ENCODE data around the gene TRPT1. TPM values are rescaled to one million over a fixed set of nuclear protein-coding genes. Genes with fewer than 3 reads are reported as not detected.

Gene TRPT1
- total RNA-seq, 4 donors from 2014 or later: 82.5 to 90.2 (median 87.4) TPM

DNA sequence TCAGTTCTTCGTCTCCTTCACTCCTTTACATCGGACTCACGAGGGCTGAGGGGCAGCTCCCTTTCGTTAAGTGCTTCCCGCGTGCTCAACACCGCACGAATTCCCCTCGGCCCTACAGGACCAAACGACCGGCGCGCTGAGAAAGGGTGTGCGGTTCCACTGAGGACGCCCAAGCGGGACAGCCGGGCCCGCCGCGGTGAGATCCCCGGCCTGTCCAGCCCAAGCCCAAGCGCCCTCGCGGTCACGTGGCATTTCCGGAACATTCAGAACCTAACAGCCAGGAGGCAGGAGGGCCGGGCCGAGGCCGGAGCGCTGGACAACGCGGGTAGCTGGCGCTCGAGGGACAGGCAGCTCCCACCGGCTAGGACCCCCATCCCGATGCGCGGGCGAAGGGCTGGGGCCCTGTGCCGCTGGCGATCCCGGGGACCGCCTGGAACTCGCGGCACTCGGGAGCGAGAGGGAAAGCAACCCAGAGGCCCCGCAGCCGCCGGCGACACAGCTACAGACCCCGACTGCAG is 40.8 kb downstream of the TRPT1 start:
- Histone ChIP-seq H3K36me3 (peaks cover 0 to 7% (median 0%) of the 10 kb centered on the region in 3 donors), H3K4me3 (peak overlapping the region; percentile 69 to 90 (median 72)), H3K27me3 (no peaks in the 10 kb centered on the region), H3K9me3 (no peaks in the 10 kb centered on the region), H3K27ac (peak overlapping the region in 3 of 4 donors; percentile 91 to 97 (median 95)), H3K4me1 (peaks cover 0 to 39% (median 8%) of the 10 kb centered on the region in 4 donors)
- TF ChIP-seq CTCF (IDR thresholded peaks at IDR 0.05): peak in 4 of 6 experiments; percentile 25 to 90 (median 76)
- peak; percentile 99 for TF ChIP-seq POLR2A (IDR thresholded peaks at IDR 0.05)
- DNase-seq: peak in 2 of 3 donors; percentile 75 to 93

DNA sequence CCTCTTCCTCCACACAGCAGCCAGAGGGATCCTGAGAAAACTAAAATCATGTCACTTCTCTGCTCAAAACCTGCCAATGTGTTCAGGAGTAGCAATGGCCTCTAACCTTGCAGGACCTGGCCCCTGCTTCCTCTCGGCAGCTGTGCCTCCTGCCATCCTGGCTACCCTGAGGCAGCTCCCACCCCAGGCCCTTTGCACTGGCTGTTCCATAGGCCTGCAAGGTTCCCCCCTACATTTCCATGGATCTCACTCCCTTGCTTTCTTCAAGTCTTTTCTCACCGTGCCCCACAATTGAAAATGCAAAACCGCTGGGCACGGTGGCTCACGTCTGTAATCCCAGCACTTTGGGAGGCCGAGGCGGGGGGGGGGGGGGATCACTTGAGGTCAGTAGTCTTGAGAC is 42.1 kb downstream of the TRPT1 start:
- TF ChIP-seq CTCF (IDR thresholded peaks at IDR 0.05): no peak
- TF ChIP-seq POLR2A (IDR thresholded peaks at IDR 0.05): no peak
- Histone ChIP-seq H3K4me1 (peaks cover 0 to 39% (median 8%) of the 10 kb centered on the region in 4 donors), H3K27ac (peak overlapping the region in 1 of 4 donors; percentile 10), H3K36me3 (no peaks in the 10 kb centered on the region), H3K4me3 (no peak overlapping the region), H3K27me3 (no peaks in the 10 kb centered on the region), H3K9me3 (no peaks in the 10 kb centered on the region)
- no peak for DNase-seq

DNA sequence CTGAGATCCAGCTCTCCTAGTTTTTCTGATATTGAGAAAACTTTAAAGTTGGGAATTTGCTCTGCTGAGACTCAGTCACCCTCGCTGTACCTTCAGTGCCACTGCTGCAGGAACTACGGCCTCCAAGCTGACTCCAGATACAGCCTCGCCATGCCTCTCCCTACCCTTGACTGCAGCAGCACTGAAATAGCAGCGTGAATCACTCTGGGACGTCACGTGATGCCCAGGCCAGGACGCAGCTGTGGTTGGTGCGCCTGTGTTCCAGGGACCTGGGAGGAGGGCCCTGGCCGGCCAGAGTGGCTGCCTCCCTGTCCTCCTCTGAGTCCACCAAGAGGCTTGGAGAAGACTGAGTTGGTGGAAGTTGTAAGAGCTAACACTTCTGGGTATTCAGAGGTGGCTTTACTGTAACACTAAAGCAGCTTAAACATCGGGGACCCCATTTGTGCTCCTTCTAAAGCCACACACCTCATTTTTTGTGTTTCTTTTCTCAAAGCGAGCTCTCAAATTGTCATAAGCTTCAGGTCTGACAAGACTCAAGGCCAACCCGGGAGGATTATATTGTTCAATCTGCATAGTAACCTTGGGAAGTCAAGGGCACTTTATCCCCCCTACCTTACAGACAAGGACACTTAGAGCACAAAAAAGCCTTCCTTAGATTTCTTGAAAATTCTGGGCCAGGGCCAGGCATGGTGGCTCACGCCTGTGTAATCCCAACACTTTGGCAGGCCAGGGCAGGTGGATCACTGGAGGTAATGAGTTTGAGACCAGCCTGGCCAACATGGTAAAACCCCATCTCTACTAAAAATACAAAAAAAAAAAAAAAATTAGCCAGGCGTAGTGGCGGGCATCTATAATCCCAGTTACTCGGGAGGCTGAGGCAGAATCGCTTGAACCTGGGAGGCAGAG is 44.2 kb downstream of the TRPT1 start:
- peak overlapping the region; percentile 25 to 86 (median 58) for H3K27ac ChIP-seq

GRCh38 chr11:64180891-64181290 is 45.1 kb downstream of the TRPT1 start:
- Histone ChIP-seq H3K27ac (peak overlapping the region in 3 of 4 donors; percentile 38 to 86 (median 78)), H3K4me3 (no peak overlapping the region), H3K27me3 (no peaks in the 10 kb centered on the region), H3K4me1 (peaks cover 0 to 39% (median 8%) of the 10 kb centered on the region in 4 donors), H3K9me3 (no peaks in the 10 kb centered on the region), H3K36me3 (no peaks in the 10 kb centered on the region)
- no peak for DNase-seq
- no peak for TF ChIP-seq CTCF (IDR thresholded peaks at IDR 0.05)
- no peak for TF ChIP-seq POLR2A (IDR thresholded peaks at IDR 0.05)

More for the DNA sequence above, 44.2 kb downstream of the TRPT1 start:
- Histone ChIP-seq H3K36me3 (no peaks in the 10 kb centered on the region), H3K4me1 (peaks cover 0 to 39% (median 8%) of the 10 kb centered on the region in 4 donors), H3K27me3 (no peaks in the 10 kb centered on the region), H3K9me3 (no peaks in the 10 kb centered on the region), H3K4me3 (no peak overlapping the region)
- TF ChIP-seq CTCF (IDR thresholded peaks at IDR 0.05): no peak
- TF ChIP-seq POLR2A (IDR thresholded peaks at IDR 0.05): peak; percentile 65 to 90
- peak; percentile 70 to 95 (median 92) for DNase-seq

GRCh38 chr11:64178951-64179639 is 46.9 kb downstream of the TRPT1 start:
- no peak overlapping the region for H3K27ac ChIP-seq
- H3K9me3 ChIP-seq: no peaks in the 10 kb centered on the region
- H3K4me3 ChIP-seq: no peak overlapping the region
- H3K36me3 ChIP-seq: no peaks in the 10 kb centered on the region
- peaks cover 0 to 30% (median 5%) of the 10 kb centered on the region in 4 donors for H3K4me1 ChIP-seq
- TF ChIP-seq POLR2A (IDR thresholded peaks at IDR 0.05): no peak
- TF ChIP-seq CTCF (IDR thresholded peaks at IDR 0.05): no peak
- no peaks in the 10 kb centered on the region for H3K27me3 ChIP-seq
- no peak for DNase-seq
